ENCODE measurements around the gene FLNC.

The FLNC gene

DNA sequence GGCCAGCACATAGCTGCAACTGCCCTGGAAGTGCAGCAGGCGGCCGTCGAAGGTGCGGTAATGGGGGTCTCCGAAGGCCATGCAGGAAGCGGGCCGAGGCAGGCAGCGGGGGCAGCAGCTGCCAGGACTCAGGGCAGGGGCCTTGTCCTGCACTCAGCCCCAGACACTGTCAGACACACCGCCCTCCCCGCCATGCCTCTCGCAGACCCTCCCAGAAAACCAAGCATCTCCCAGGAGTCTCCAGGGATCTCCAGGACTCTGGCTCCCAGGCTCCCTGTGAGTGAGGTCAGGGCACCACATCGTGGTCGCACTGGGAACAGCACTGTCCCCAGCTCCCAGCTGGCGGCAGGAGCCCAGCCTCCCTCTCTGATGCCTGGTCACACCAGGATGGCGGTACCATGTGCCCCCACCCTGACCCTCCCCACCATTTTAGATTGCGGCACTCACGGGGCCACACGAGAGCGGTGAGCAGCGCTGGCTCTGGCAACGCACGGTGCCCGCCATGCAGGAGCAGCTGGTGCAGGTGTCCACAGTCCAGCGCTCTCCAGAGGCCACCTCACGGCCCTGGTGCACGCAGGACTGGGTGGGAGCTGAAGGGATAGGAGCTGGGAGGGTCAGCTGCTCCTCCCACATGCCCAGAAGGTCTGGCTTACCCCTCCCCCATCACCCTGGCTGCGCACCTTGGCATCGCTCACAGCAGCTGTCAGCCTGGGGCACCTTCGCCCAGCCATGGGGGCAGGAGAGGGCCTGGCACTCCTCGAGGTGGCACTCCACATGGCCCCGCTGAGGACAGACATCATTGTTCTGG is 49.9 kb downstream of the FLNC start:
- DNase-seq = no peak

- DNase-seq = no peak
Observed at GRCh38 chr7:128880791-128881457, 50.7 kb downstream of the FLNC start.

- DNase-seq = no peak
Observed at GRCh38 chr7:128881458-128882125, 51.4 kb downstream of the FLNC start.

- DNase-seq = no peak
Observed at GRCh38 chr7:128882134-128882533, 51.9 kb downstream of the FLNC start.

GRCh38 chr7:128883622-128884448 is 53.6 kb downstream of the FLNC start:
- DNase-seq = peak; percentile 86

- DNase-seq = no peak
Observed at GRCh38 chr7:128884561-128885369, 54.6 kb downstream of the FLNC start.

DNA sequence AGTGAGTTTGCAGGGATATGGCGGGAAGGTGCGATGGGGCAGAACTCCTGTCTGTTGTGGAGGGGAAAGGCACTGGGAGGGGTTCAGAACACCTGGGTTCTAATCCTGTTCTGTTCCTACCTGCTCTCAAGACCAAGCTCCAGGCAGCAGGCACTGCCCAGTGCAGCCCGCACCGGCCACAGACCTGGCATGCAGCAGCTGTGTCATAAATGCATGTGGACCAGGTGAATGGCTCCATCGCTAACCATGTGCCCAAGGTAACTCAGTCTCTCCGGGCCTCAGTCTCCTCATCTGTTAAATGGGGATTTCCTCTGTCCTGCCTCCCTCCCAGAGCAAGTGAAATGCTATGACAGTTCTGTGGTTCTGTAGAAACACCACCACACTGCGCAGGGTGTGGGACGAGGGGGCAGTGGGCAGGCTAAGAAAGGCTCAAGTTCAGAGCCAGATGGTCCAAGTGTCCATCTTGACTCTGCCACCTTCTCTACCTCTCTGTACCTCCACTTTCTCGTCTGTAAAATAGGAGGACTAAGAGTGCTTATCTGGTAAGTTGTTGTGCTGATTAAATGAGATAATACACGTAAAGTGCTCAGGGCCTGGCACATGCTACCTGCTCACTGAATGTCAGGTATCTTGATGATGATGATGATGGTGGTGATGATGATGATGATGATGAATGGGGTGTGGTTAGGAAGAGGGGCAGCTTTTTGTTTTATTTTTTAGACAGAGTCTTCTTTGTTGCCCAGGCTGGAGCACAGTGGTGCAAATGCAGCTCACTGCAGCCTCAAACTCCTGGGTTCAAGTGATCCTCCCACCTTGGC is 55.4 kb downstream of the FLNC start:
- DNase-seq = no peak

- DNase-seq = no peak
Observed at GRCh38 chr7:128886391-128887168, 56.4 kb downstream of the FLNC start.

DNA sequence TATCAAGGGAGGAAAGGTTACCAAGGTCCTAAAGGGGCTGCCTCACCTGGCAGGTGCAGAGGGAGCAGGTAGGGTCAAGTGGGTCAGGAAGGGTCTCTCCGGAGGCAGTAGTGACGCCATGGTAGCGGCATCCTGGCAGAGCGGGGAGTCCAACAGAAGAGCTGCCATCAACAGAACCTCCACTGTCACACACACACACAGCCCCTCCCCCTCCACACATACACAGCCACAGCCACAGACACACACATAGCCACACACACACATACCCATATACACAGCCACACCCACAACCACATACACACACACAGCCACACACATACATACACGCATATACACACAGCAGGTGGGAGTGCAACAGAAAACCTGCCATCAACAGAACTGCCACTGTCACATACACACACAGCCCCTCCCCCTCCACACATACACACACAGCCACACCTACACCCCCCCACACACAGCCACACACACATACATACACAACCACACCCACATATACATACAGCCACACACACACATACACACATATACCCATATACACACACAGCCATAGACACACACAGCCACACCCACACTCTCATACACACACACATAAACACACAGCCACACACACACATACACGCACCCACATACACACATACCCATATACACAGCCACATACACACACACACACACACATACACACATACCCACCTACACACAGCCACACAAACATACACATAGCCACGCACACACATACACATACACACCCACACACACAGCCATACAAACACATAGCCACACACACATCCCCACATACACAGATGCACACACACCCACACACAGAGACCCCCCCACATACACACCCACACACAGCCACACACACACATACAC is 57.2 kb downstream of the FLNC start:
- DNase-seq = no peak

DNA sequence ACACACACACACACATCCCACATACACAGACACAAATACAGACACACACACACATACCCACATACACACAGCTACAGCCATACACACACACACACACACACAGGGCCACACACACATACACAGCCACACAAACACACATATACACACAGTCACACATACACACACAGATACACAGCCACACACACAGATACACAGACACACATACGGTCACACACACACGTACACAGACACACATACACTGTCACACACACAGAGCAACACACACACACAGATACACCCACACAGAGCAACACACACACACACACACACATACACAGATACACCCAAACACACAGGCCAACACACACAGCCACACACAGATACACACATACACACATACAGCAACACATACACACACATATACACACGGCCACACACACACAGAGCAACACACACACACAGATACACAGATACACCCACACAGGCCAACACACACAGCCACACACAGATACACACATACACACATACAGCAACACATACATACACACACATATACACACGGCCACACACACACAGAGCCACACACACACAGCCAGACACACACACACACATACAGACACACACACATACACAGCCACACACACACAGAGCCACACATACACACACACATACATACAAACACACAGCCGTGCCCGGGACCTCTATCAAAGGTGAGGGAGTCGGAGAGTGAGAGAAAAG is 58.0 kb downstream of the FLNC start:
- DNase-seq = no peak

- no peak for DNase-seq
Observed at GRCh38 chr7:128888756-128889095, 58.5 kb downstream of the FLNC start.

- DNase-seq = no peak
Observed at GRCh38 chr7:128889121-128889520, 58.9 kb downstream of the FLNC start.

GRCh38 chr7:128890306-128891109 is 60.3 kb downstream of the FLNC start:
- no peak for DNase-seq

GRCh38 chr7:128891110-128891941 is 61.1 kb downstream of the FLNC start:
- no peak for DNase-seq

DNA sequence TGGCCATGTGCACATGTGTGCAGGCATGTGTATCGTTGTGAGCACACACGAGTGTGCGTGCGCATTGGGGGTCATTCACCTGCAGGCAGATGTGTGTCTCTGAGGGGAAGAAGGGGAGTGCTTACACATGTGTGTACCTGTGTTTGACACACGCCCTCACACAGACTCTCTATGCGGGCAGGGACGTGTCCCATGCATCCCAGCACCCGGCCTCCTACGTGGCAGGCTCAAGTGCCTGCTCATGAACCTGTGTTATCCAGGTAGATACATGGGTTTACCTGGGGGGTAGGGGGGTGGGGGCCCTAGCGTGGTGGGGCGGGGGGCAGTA is 61.7 kb downstream of the FLNC start:
- DNase-seq = no peak

DNA sequence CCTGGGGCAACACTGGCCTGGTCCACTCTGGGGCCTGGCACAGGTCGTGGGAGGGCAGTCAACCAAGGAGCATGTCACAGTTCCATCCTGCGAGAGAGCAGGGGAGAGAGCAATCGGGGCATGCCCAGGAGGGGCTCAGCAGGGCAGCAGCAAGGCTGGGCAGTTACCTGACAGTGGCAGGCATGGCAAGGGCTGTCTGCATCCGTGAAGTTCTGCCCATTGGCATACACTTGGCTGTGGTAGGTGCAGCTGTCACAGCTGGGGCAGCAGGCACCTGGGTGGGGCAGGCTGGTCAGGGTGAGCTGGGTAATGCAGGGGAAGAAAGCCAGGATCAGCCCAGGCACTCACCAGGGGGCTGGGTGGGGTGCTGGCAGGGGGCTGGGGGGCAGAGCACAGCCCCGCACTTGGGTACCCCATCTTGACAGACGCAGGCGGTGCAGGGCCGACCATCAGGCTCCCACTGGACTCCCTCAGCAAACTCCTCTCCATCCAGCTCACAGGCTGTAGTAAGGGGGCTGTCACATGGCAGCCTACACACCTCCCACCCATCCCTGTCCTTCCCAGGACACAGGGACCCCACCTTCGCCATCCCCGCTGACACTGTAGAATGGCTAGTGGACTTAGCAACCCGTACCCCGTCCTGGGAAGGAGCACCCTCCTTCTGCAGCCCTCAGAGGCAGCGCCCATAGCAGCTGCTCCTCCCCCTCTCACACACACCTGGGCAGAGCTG is 62.5 kb downstream of the FLNC start:
- no peak for DNase-seq
